HTERT RPE-1 (cell line): ENCODE data around the gene HRH2.
"Not testable (repeated sequence)": the region's sequence is repeated elsewhere in the genome, so short reads cannot be mapped to it uniquely, and the experiment has no call there.

Experiments used
- in situ Hi-C: fragments of 300-500 bp; cut with MboI; formaldehyde crosslinking; loops from 4 replicates; pipeline ENCODE4 v1.14.3; 2020; ENCODE audit warnings: low sequenced_read_pairs

HRH2 gene

GRCh38 chr5:175646251-175646650, 11.6 kb upstream of the HRH2 start:
- in situ Hi-C loops: no loop called here

- in situ Hi-C loops: no loop called here
Observed at GRCh38 chr5:175649967-175650366, 7.9 kb upstream of the HRH2 start.

GRCh38 chr5:175650430-175651205, 7.3 kb upstream of the HRH2 start:
- in situ Hi-C loops: not testable (repeated sequence)

- in situ Hi-C loops: no loop called here
Observed at GRCh38 chr5:175652741-175653663, 4.9 kb upstream of the HRH2 start.

GRCh38 chr5:175653763-175654162, 4.1 kb upstream of the HRH2 start:
- in situ Hi-C loops: no loop called here

GRCh38 chr5:175654339-175654738, 3.5 kb upstream of the HRH2 start:
- in situ Hi-C loops: no loop called here

- in situ Hi-C loops: no loop called here
Observed at GRCh38 chr5:175654807-175655206, 3.1 kb upstream of the HRH2 start.

GRCh38 chr5:175655411-175655810, 2.5 kb upstream of the HRH2 start:
- in situ Hi-C loops: no loop called here

GRCh38 chr5:175656966-175657365, 905 bp upstream of the HRH2 start:
- in situ Hi-C loops: no loop called here

GRCh38 chr5:175658299-175659145, 651 bp downstream of the HRH2 start:
- in situ Hi-C loops: no loop called here

GRCh38 chr5:175659546-175660253, 1.8 kb downstream of the HRH2 start:
- in situ Hi-C loops: no loop called here

GRCh38 chr5:175663186-175664184, 5.6 kb downstream of the HRH2 start:
- in situ Hi-C loops: no loop called here

GRCh38 chr5:175664723-175665122, 6.9 kb downstream of the HRH2 start:
- in situ Hi-C loops: no loop called here

GRCh38 chr5:175666216-175666615, 8.3 kb downstream of the HRH2 start:
- in situ Hi-C loops: no loop called here

GRCh38 chr5:175668006-175668405, 10.1 kb downstream of the HRH2 start:
- in situ Hi-C loops: no loop called here

- in situ Hi-C loops: no loop called here
Observed at GRCh38 chr5:175670372-175670771, 12.5 kb downstream of the HRH2 start.

- in situ Hi-C loops: no loop called here
Observed at GRCh38 chr5:175671013-175671412, 13.1 kb downstream of the HRH2 start.

- in situ Hi-C loops: no loop called here
Observed at GRCh38 chr5:175672976-175673648, 15.2 kb downstream of the HRH2 start.
